Rectal smooth muscle tissue (tissue), 1 donor: ENCODE data around the gene TLE5.
A peak's percentile ranks its signal among the peaks of the same experiment; 100 is the strongest.

Experiments
- H3K27ac ChIP-seq: one replicate; pipeline ENCODE4 v1.7.0; 2013; ENCODE audit warnings: low read depth, low read length, inconsistent platforms
- H3K27me3 ChIP-seq: one replicate; pipeline ENCODE4 v1.7.0; 2013; ENCODE audit warnings: low read length; ENCODE audit not compliant: control insufficient read depth, insufficient read depth
- H3K36me3 ChIP-seq: one replicate; pipeline ENCODE4 v1.7.0; 2013; ENCODE audit warnings: low read length; ENCODE audit not compliant: control insufficient read depth, insufficient read depth
- H3K4me1 ChIP-seq: one replicate; pipeline ENCODE4 v1.7.0; 2013; ENCODE audit warnings: low read length; ENCODE audit not compliant: control insufficient read depth, insufficient read depth
- H3K4me3 ChIP-seq: one replicate; pipeline ENCODE4 v1.7.0; 2013; ENCODE audit warnings: low read length
- H3K9ac ChIP-seq: one replicate; pipeline ENCODE4 v1.7.0; 2013; ENCODE audit warnings: low read length

Gene TLE5

DNA sequence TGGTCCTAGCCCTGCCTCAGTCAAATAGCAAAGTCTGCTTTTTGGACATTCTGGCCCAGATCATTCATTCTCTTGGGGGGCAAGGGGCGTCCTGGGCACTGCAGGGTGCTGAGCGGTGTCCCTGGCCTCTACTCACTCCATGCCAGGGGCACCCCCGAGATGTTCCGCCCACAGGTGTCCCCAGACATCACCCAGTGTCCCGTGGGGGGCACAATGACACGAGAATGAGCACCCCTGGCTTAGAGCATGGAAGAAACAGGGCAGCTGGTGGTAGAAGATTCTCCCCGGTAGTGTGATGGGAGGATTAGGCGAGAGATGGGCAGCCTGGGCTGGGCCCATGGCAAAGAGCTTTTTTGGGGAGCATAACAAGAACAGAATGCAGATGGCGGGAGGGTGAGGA, 5.3 kb upstream of the TLE5 start:
- Histone ChIP-seq H3K27ac (no peak overlapping the region), H3K36me3 (no peaks in the 10 kb centered on the region), H3K4me3 (no peak overlapping the region), H3K27me3 (no peaks in the 10 kb centered on the region), H3K9ac (no peak overlapping the region), H3K4me1 (no peaks in the 10 kb centered on the region)

DNA sequence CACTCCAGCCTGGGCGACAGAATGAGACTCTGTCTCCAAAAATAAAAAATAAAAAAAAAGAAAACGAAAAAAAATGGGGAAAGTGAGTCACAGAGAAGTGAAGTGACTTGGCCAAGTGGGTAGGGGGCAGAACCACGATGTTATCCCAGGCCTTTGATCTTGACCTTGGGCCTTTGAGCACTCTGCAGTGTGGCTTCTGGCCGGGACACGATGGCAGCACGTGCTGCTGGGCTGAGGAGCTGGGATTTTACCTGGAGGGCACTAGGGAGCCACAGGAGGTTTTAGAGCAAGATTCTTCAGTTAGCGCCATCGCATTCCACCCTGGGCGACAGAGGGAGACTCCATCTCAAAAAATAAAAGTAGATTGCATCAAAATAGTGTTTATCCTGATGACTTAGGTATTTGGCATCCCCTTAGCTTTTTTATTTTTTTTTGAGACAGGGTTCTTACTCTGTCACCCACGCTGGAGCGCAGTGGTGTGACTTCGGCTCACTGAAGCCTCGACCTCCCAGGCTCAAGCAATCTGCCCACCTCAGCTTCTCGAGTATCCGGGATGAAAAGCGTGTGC, 4.3 kb upstream of the TLE5 start:
- Histone ChIP-seq H3K9ac (no peak overlapping the region), H3K36me3 (no peaks in the 10 kb centered on the region), H3K27ac (no peak overlapping the region), H3K27me3 (no peaks in the 10 kb centered on the region), H3K4me3 (no peak overlapping the region), H3K4me1 (no peaks in the 10 kb centered on the region)

DNA sequence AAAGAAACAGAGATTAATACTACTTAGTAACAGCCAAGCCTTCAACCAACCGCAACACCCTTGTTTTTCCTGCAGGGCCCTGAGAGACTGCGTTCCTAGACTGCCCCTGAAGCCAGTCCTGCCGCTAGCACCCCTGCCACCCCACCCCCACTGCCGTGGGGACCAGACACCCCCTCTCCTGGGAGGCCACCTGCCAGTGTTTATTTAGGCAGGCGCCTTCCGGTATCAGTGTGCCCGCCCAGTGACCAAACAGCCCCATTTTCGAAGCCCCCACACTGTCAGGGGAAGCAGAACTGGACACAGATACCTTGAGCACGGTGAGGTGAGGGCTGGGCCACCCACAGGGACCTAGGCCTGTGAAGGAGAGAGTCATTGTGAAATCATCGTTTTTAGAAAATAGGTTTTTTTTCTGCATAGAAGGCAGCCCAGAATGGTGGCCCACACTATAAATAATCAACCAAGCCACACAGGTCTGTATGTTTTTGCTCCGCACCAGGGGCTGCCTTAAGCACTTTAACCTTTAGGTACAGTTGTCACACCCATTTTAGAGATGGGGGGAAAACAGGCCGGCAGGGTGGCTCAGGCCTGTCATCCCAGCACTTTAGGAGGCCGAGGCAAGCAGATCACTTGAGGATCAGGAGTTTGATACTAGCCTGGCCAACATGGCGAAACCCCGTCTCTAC, 3.5 kb upstream of the TLE5 start:
- no peak overlapping the region for H3K4me3 ChIP-seq
- no peaks in the 10 kb centered on the region for H3K4me1 ChIP-seq
- no peak overlapping the region for H3K27ac ChIP-seq
- no peaks in the 10 kb centered on the region for H3K27me3 ChIP-seq
- no peaks in the 10 kb centered on the region for H3K36me3 ChIP-seq
- H3K9ac ChIP-seq: no peak overlapping the region

DNA sequence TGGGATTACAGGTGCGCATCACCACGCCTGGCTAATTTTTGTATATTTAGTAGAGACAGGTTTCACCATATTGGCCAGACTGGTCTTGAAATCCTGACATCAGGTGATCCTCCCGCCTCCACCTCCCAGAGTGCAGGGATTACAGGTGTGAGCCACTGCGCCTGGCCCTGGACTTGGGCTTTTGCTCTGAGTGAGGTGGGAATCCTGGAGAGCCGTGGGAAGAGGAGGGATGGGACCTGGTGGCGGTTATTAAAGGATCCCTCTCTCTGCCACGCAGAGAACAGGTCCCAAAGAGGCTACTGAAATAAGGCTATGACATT, 1.7 kb upstream of the TLE5 start:
- peaks cover 3% of the 10 kb centered on the region for H3K4me1 ChIP-seq
- H3K9ac ChIP-seq: no peak overlapping the region
- H3K27ac ChIP-seq: no peak overlapping the region
- H3K4me3 ChIP-seq: no peak overlapping the region
- peaks cover 5% of the 10 kb centered on the region for H3K36me3 ChIP-seq
- H3K27me3 ChIP-seq: no peaks in the 10 kb centered on the region

DNA sequence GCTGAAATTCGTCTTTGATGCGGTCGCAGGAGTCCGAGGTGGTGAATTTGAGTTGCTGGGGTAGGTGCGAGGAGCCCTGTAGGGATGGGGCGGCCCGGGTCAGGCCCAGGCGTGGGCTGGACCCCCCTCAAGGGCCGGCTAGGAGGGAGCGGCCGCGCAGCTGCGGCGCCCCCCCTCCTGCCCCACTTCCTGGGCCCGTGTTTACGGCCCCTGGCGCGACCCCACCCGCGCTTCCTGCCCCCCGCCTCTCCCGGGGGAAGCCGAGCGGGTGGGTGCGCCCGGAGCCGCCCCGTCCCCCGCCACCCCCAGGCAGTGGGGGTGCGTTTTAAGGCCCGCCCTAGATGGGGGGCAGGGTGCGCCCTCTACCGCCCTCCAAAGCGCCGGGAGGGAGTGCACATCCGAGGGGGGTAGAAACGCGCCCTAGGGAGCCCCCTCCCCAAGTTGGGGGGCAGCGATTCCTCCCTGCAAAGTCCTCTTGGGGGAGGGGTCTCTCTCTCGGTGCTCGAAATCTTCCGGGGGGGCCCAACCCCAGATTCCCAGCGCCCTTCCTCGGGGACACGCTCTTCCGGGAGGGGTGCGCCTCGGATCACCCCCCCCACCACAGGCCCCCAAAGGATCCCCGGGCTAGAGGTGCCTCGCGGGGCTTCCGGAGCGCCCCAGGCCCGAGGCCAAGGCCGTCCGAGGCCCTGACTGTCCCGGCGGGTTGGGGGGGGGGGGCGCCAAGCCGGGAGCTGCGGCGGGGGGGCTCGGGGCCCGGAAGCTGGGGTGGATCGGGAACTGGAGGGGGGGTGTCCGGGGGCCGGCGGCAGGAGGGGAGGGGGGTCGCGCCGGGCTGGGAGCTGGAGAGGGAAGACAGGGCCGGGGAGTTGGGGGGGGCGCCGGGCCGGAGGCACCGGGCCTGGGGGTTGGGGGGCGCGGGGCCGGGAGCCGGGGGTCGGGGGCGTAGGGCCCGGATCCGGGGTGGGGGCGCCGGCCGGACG, 823 bp downstream of the TLE5 start:
- peak overlapping the region; percentile 97 for H3K27ac ChIP-seq
- no peaks in the 10 kb centered on the region for H3K27me3 ChIP-seq
- H3K36me3 ChIP-seq: peaks cover 17% of the 10 kb centered on the region
- peak overlapping the region; percentile 79 for H3K4me3 ChIP-seq
- H3K9ac ChIP-seq: peak overlapping the region; percentile 76
- H3K4me1 ChIP-seq: peaks cover 20% of the 10 kb centered on the region

DNA sequence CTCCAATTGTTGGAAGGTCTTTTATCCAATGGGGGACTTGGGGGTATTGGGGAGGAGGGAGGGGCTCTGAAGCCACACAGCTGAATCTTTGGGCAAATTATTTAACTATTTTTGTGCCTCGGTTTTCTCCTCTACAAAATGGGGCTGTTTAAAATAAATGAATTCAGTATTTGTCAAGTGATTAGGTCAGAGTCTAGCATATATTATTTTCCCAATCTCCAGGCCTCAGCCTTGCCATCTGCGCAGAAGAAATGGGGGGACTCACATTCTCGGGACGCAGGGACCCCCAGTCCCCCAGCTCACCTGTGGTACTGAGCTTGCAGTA, 1.5 kb downstream of the TLE5 start:
- Histone ChIP-seq H3K4me3 (peak overlapping the region; percentile 79), H3K27me3 (no peaks in the 10 kb centered on the region), H3K9ac (peak overlapping the region; percentile 29), H3K36me3 (peaks cover 17% of the 10 kb centered on the region), H3K4me1 (peaks cover 20% of the 10 kb centered on the region), H3K27ac (peak overlapping the region; percentile 97)

DNA sequence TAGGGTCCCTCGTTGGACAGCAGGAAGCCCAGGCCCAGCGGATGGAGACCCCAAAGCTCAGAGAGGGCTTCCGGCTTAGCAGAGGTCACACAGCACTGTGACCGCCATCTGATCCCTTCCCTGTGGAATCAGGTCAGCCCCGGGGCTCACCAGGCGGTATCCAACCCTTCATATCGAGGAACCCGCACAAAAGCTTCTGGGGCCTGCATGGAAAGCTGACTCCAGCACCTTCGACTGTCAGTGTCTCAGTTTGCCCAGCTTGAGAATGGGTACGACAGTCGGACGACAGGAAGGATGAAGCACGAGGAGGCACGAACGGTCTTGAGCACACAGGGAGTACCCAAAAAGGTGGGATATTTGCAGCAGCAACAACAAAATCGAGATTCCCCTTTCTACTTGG, 2.6 kb downstream of the TLE5 start:
- no peak overlapping the region for H3K9ac ChIP-seq
- H3K4me3 ChIP-seq: no peak overlapping the region
- H3K27ac ChIP-seq: no peak overlapping the region
- H3K4me1 ChIP-seq: peaks cover 20% of the 10 kb centered on the region
- H3K36me3 ChIP-seq: peaks cover 29% of the 10 kb centered on the region
- H3K27me3 ChIP-seq: no peaks in the 10 kb centered on the region

DNA sequence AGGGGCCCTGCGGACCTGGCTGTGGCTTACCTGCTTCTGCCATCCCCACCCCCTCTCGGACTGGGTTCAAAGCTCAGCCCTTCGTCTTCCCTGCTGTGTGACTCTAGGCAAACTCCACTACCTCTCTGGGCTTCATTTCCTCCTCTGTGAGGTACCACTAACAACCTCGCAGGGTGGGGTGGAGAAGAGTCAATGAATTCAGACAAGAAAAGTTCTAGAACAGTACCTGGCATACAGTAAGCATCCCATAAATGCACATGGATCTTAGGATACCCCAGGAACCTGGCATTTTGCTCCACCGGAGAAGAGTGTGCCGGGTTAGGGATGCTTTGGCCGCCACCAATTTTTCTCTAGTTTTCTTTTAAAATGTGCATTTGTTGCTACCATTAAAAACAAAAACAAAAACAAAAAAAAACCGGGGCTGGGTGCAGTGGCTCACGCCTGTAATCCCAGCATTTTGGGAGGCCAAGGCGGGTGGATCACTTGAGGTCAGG, 3.4 kb downstream of the TLE5 start:
- Histone ChIP-seq H3K9ac (no peak overlapping the region), H3K4me1 (peaks cover 20% of the 10 kb centered on the region), H3K27ac (peak overlapping the region; percentile 47), H3K4me3 (no peak overlapping the region), H3K27me3 (no peaks in the 10 kb centered on the region), H3K36me3 (peaks cover 36% of the 10 kb centered on the region)

DNA sequence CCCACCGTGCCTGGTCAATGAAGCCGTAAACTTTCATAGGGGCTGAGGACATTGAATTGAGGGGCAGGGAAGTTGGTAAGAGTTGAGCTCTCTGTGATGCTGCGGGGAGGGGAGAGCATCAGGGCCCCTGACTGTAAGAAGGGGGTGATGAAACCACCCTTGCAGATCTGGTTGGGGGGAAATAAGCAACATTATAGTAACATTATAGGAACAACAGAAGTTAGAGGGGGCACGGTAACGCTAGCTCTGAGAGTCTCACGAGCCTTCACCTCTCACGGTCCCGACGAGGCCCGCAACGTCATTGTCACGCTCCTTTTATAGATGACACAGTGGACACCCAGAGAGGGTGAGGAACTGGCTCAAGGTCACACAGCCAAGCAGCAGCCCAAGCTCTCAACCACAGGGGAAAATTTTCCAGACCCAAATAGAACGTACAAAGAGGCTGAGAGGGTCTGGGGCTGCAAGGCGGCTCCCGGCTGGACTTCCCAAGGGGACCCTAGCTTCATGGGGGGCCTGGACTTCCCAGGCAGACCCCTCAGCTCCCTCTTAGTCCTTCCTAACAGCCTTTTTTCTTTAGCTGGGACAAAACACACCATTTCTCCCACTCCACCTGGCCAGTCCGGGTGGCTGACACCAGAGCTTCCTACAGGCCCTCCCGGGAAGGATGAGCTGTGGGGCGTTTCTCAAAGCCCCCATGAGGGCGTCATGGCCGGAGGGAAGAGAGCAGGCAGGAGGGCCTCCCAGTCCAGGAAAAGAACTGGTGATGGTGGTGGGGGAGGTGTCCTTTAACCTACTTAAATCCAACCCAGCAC, 4.1 kb downstream of the TLE5 start:
- Histone ChIP-seq H3K27ac (peak overlapping the region; percentile 82), H3K4me1 (peaks cover 20% of the 10 kb centered on the region), H3K9ac (no peak overlapping the region), H3K36me3 (peaks cover 36% of the 10 kb centered on the region), H3K27me3 (no peaks in the 10 kb centered on the region), H3K4me3 (no peak overlapping the region)

DNA sequence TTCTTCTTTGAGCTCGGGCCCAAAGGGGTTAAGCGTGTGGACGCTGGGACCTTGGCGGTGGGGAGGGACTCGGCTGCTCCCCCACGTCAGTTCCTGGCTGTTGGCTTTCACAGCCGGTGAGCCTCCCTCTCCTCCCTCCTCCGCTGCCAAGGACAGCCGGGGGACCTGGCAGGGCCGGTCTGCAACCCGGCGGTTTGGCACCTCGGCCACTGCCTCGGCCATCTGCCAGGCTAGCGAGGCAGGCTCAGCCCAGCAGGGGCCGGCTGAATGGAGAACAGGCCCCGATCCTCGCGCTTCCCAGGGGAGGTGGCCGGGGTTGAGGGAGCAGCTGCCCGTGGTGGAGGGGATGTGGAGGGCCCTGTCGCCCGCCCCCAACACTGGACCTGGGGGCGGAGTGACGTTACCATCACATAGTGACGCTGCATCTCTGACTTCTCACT, 5.0 kb downstream of the TLE5 start:
- Histone ChIP-seq H3K9ac (no peak overlapping the region), H3K4me1 (peaks cover 20% of the 10 kb centered on the region), H3K4me3 (peak overlapping the region; percentile 2), H3K27me3 (no peaks in the 10 kb centered on the region), H3K27ac (peak overlapping the region; percentile 82), H3K36me3 (peaks cover 36% of the 10 kb centered on the region)

DNA sequence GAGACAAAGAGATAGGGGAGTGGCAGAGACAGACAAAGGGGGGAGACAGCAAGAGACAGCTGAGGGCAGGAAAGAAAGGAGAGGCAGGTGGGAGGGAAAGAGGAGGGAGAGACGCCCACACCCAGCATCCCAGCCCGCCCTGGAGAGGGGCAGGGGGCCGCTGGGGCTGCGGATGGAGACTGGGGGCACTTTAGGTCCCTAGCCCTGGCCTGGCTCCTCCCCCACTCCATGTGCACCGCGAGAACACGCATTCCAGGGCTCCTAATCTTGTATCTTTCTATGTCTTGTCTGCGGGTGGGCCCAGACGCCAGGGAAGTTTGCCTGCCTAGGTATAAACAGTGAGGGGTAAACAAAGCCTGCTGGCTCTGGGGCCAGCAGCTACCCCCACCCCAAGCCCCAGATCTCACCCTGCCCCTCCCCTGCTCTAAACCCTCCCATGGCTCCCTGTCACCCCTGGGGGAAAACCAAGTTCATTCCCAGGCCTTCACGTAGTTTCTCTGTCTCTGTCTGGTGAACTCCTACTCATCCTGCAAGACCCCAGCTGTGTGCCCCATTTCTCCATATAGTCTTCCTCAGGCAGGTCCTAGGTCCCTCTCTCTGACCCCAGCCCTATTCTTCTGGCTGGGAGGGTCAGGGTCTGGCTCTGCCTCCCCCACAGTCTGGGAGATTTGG, 5.7 kb downstream of the TLE5 start:
- H3K4me3 ChIP-seq: no peak overlapping the region
- peaks cover 36% of the 10 kb centered on the region for H3K36me3 ChIP-seq
- peaks cover 20% of the 10 kb centered on the region for H3K4me1 ChIP-seq

More for the DNA sequence above, 5.7 kb downstream of the TLE5 start:
- Histone ChIP-seq H3K27ac (peak overlapping the region; percentile 82), H3K9ac (no peak overlapping the region), H3K27me3 (no peaks in the 10 kb centered on the region)
